Testis (tissue), 3 donors: ENCODE results near the gene ADNP2. TPM values are rescaled to one million over a fixed set of nuclear protein-coding genes. Genes with fewer than 3 reads are reported as not detected.
A peak's percentile ranks its signal among the peaks of the same experiment; 100 is the strongest.

ENCODE experiments used
- DNase-seq: peaks from one replicate; pipeline ENCODE4 v3.0.0-alpha.2; 2019
- H3K27ac ChIP-seq, 2 donors: fragments of 200-600 bp; sonication (generic); one replicate each; pipeline ENCODE4 v1.5.1; 2019
- H3K27me3 ChIP-seq: fragments of 200-600 bp; sonication (generic); one replicate; pipeline ENCODE4 v1.5.1; 2019
- H3K36me3 ChIP-seq: fragments of 200-600 bp; sonication (generic); one replicate; pipeline ENCODE4 v1.5.1; 2017; ENCODE audit warnings: low read depth; ENCODE audit errors: missing control alignments
- H3K4me1 ChIP-seq: fragments of 200-600 bp; sonication (generic); one replicate; pipeline ENCODE4 v1.5.1; 2019
- H3K4me3 ChIP-seq, 2 donors: fragments of 200-600 bp; sonication (generic); one replicate each; pipeline ENCODE4 v1.5.1; 2017 to 2019
- H3K9me3 ChIP-seq: fragments of 200-600 bp; sonication (generic); one replicate; pipeline ENCODE4 v1.5.1; 2017
- CTCF ChIP-seq, 3 experiments: fragments of 450-650 bp in 2 of 3; fragments of 200-600 bp in 1 of 3; sonication (generic) in 1 of 3; IDR thresholded peaks; one replicate each; pipeline ENCODE4 v1.5.1; 2016 to 2019; ENCODE audit warnings: antibody characterized with exemption in 3 of 3, mild to moderate bottlenecking in 2 of 3, moderate library complexity in 1 of 3
- POLR2A ChIP-seq: fragments of 450-650 bp; IDR thresholded peaks from one replicate; pipeline ENCODE4 v1.6.1; 2017; ENCODE audit warnings: antibody characterized with exemption, mild to moderate bottlenecking, moderate library complexity
- WGBS, 2 donors: methylation state at CpG; one replicate each; pipeline ENCODE4 v1.1.5; 2018; 5-methylcytosine and 5-hydroxymethylcytosine counted together
- intact Hi-C: fragments of 100-400 bp; cut with DNase I; formaldehyde crosslinking; loops from one replicate; pipeline ENCODE4 v1.15.1; 2023; ENCODE audit warnings: low total_unique reads
- polyA plus RNA-seq: library from polyadenylated mRNA; stranded (reverse); fragments of 350-450 nt; fragmentation: Illumina TruSeq; extraction: RNeasy Lipid Tissue Mini Kit (QIAGEN cat#74804); gene quantifications from one replicate; pipeline ENCODE4 v1.2.3, GENCODE V29; 2014; ENCODE audit warnings: low read depth, low replicate concordance; ENCODE audit not compliant: insufficient read depth
- total RNA-seq, 2 donors: library from RNA; depleted of rRNA; stranded (reverse); fragments of >200 nt; gene quantifications; one replicate each; pipeline ENCODE4 v1.2.3, GENCODE V29; 2016

ADNP2 gene
- total and polyA plus RNA-seq, 3 donors from 2014 or later, result 50.0 to 57.7 (median 56.8) TPM

- intact Hi-C loops, result no loop called here
- no peaks in the 10 kb centered on the region for H3K27me3 ChIP-seq
- WGBS, 2 donors, result 61 to 64% methylated on average over 7 of the region's 7 CpGs
- no peak overlapping the region for H3K27ac ChIP-seq
- H3K36me3 ChIP-seq, result no peaks in the 10 kb centered on the region
- H3K4me1 ChIP-seq, result no peaks in the 10 kb centered on the region
- DNase-seq, result no peak
- H3K4me3 ChIP-seq, result no peak overlapping the region
- no peaks in the 10 kb centered on the region for H3K9me3 ChIP-seq
- TF ChIP-seq POLR2A, result no peak
- TF ChIP-seq CTCF (IDR thresholded peaks at IDR 0.05), result no peak
Measured at GRCh38 chr18:80104364-80104779, 4.7 kb upstream of the ADNP2 start.

DNA sequence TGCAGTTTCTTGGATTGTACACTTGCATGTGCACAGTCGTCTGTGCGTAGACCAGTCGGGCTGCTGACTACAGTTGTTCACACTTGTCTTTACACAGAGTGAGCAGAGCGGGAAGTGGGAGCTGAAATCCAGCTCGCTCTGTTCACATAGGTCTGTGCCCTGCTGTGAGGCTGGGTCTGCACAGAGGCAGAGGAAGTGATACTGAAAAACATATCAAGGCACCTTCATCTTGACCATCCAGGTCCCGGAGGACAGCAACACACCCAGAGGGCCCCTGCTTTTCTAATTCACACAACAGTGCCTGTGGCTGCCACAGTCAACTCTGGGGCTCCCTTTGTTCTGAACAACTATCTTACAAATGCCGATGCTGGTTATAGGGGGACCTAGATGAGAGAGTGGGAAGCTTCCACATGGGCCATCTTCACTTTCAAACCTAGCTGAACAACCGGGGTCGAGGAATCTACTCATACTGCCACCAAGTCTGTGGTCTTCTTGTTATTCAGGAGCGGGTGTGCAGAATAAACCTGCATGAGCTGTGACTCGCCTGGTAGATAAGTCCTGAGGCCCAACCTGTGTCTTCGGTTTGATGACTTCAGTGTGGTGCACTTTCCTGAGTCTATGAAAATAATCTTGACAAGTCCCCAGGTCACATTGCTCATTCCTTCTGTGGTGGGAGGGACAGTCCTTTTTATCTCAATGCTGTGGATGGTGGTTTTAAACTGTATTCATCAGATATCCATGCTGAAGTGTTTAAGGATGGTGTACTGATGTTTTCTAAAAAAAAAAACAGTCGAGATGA lies 3.5 kb upstream of the ADNP2 start:
- no peak overlapping the region for H3K4me3 ChIP-seq
- 87% methylated on average over 12 to 13 of the region's 13 CpGs for WGBS, 2 donors
- H3K9me3 ChIP-seq, result no peaks in the 10 kb centered on the region
- no peak overlapping the region for H3K27ac ChIP-seq
- DNase-seq, result no peak
- TF ChIP-seq POLR2A (no peak), CTCF (IDR thresholded peaks at IDR 0.05) (no peak)
- no peaks in the 10 kb centered on the region for H3K36me3 ChIP-seq
- H3K4me1 ChIP-seq, result peaks cover 6% of the 10 kb centered on the region
- intact Hi-C loops, result no loop called here
- no peaks in the 10 kb centered on the region for H3K27me3 ChIP-seq

DNA sequence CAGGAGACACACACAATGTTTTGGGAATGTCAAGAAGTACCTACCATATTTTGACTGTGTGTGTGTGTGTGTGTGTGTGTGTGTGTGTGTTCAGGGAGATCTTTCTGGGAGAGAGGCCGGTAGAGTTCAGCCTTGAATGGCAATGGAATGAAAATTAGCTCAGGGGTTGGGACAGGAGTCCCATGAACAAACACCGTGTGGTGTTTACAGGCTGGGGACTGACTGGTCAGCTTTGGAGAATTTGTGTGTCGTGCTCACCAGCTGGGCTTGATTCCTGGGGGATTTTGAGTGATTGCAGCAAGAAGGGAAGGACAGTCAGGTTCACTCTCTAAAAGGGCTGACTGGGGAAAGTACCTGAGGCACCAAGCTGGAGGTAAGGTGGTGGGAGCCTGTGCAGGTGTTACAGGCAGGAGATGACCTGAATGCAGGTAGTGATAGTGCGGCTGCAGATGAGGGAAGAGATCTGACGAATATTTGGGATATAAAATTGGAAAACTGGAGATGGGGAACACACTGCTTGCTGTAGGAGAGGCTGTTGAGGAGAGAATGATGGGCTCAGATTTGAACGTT lies 2.5 kb upstream of the ADNP2 start:
- TF ChIP-seq POLR2A (no peak), CTCF (IDR thresholded peaks at IDR 0.05) (no peak)
- Histone ChIP-seq H3K4me1 (peaks cover 11% of the 10 kb centered on the region), H3K36me3 (no peaks in the 10 kb centered on the region), H3K27ac (no peak overlapping the region), H3K27me3 (no peaks in the 10 kb centered on the region), H3K9me3 (no peaks in the 10 kb centered on the region), H3K4me3 (no peak overlapping the region)
- WGBS, 2 donors, result 33 to 50% methylated on average over 6 of the region's 6 CpGs
- no peak for DNase-seq
- intact Hi-C loops, result no loop called here

- DNase-seq, result no peak
- Histone ChIP-seq H3K4me1 (peaks cover 11% of the 10 kb centered on the region), H3K27me3 (no peaks in the 10 kb centered on the region), H3K9me3 (no peaks in the 10 kb centered on the region), H3K27ac (no peak overlapping the region), H3K4me3 (no peak overlapping the region), H3K36me3 (no peaks in the 10 kb centered on the region)
- intact Hi-C loops, result no loop called here
- WGBS, 2 donors, result 23 to 33% methylated on average over 10 of the region's 10 CpGs
- TF ChIP-seq CTCF (IDR thresholded peaks at IDR 0.05), result no peak
- TF ChIP-seq POLR2A, result no peak
Measured at GRCh38 chr18:80107426-80107825, 1.6 kb upstream of the ADNP2 start.

DNA sequence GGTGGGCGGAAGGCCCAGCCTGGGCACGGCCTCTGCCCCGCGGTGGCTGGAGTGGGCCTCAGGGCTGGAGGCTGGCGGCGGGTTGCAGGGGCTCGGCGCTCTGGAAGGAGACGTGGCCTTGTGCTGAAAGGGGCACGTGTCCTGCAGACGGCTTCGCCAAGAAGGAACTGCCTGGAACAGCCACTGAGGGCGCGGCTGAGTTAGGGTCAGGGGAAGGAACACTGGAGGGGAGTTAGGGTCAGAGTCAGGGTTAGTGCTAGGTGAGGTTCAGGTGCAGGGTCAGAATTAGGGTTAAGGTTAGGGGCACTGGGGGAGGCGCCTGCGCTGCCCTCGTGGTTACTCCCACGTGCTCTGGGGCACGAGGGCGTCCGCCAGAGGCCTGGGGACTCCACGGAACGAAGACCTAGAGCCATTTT lies 933 bp upstream of the ADNP2 start:
- H3K4me1 ChIP-seq, result peaks cover 11% of the 10 kb centered on the region

More for the DNA sequence above, 933 bp upstream of the ADNP2 start:
- no peak for DNase-seq
- no peak overlapping the region for H3K4me3 ChIP-seq
- H3K27ac ChIP-seq, result peak overlapping the region in 1 of 2 donors; percentile 93
- no peaks in the 10 kb centered on the region for H3K9me3 ChIP-seq
- TF ChIP-seq POLR2A (no peak), CTCF (IDR thresholded peaks at IDR 0.05) (no peak)
- intact Hi-C loops, result no loop called here
- WGBS, 2 donors, result 64 to 70% methylated on average over 23 of the region's 23 CpGs
- no peaks in the 10 kb centered on the region for H3K36me3 ChIP-seq
- H3K27me3 ChIP-seq, result no peaks in the 10 kb centered on the region
